ENCODE data around the gene STOML1.
A peak's percentile ranks its signal among the peaks of the same experiment; 100 is the strongest.
"Not testable (repeated sequence)": the region's sequence is repeated elsewhere in the genome, so short reads cannot be mapped to it uniquely, and the experiment has no call there.

Gene STOML1

DNA sequence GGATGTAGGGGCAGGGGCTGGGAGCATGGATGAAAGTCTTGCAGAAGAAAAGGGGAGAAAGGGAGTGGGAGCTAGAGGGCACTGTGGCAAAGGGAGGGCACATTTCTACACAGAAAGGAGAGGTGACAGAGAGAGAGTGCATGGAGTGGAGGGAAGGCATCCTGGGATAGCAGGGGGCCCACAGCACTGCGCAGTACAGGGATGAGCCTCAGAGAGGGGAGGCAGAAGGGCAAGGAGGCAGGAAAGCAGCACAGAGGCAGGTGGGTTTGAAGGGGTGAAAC lies 5.4 kb downstream of the STOML1 start:
- no peak for DNase-seq

DNA sequence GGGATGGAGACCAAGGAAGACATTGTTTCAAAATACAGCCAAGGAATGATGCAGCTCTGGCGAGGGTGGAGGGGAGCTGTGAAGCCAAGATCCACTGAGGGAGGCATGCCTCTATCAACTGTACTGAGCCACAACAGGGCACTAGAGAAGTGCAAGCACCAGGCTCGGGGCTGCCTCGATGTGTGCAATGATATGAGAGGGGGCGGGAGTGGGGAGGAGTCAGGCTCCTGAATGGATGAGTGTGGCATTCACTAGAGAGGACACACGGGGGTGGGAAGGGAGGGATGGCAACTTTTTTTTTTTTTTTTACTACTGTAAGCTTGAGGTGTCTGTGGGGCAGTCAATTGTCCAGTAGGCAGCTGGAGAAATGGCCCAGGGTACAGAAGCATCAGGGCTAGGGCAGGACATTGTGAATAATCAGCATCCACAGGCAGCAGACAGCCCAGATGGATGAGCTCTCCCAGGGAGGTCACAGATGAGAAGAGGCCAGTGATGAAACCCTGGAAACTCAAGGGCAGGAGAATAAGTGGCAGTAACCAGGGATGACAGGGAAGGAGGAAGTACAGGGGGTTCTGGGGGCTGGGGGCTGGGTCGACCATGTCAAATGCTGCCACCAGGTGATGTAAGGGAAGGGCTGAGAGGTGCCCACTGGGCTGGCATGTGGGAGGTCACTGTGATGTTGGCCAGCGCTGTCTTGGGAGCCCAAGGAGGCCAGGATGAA lies 5.9 kb downstream of the STOML1 start:
- DNase-seq, result no peak

DNA sequence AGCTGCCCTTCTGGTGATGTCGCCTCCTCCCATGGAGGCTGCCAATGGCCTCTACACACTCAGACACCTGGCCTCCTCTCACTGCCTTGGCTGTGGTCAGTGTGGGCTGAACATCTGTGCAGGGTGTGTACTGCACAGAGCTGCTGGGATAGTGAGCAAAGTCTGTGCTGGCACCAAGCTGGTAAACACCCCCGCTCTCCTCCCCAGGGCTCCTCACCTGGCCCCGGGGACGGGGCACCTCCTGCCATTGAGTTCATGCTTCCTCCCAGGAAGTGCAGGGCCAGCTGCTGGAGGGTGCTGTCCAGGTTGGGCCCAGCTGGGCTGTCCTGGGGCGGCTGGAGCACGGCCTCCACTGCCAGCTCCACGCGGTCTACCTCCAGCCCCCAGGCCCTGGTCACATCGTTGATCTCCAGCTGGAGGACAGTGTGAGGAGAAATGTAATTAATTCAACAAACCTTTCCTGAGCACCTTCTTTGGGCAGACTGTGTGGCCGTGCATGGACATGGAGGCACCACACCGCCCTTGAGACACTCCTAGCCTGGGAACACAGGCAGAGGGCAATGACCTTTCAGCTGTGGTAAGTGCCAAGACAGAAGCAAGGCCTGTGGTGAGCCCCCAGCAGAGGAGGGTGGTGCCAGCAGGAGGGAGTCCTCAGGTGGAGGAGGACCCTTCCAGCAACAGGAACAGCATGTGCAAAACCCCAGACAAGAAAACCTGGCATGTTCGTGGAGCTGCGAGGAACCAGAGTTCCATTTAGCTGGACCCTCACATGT lies 6.8 kb downstream of the STOML1 start:
- no peak for DNase-seq

GRCh38 chr15:73984208-73984979 lies 7.7 kb downstream of the STOML1 start:
- DNase-seq, result no peak

GRCh38 chr15:73983773-73984172 lies 8.3 kb downstream of the STOML1 start:
- no peak for DNase-seq

DNA sequence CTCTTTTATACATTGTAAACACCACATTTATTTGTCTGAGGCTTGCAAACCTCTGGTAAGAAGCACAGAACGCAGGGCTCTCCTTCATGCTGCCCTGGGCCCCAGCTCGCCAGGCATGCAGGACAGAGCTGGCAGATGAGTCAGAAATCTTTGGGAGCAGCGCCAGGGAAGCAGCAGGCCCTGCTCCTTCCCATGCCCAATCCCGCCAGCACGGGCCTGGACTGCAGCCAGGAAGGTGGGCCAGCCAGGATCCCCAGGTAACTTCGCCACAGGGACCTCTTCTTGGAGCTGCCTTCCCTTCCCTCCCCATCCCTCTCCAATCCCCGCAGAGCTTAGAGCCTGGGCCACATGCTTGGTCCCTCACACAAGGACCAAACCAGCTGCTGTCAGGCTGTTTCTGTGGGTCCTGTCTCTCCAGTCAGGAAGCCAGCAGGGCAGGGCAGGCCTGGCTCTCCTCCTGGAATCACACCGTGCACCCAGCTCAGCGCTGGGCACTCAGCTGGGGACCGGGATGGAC lies 8.8 kb downstream of the STOML1 start:
- no peak for DNase-seq

DNA sequence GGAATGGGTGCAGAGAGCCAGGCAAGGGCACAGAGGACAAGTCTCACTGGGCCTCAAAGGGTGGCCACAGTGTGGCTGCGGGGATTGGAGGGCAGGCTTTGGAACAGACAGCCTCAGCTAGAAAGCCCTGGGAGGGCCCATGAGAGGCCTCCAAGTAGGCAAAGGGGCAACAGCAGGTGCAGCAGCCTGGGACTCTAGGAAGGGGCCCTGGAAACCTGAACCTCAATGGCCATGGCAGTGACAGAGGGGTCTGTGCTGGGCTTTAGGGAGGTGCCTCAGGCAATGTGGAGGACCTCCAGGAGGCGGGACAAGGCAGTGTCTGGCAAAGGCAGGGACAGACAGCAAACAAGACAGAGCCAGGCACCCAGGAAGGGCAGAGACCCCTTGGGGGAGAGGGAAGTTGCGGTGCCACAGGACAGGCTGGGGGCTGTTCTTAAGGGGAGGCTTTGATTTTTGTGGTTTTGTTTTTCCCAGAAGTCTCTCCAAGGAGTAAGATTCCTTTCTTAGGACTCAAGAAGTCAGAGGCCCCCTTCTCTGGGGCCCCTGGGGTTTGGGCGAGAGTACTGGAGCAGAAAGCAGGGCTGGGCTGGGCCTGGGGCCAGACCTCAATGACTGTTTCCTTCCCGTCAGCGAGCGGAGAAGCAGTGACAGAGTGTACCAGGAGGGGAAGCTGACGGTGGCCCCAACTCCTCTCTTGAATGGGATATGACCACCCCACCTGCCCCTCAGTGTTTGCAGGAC lies 9.7 kb downstream of the STOML1 start:
- no peak for DNase-seq

DNA sequence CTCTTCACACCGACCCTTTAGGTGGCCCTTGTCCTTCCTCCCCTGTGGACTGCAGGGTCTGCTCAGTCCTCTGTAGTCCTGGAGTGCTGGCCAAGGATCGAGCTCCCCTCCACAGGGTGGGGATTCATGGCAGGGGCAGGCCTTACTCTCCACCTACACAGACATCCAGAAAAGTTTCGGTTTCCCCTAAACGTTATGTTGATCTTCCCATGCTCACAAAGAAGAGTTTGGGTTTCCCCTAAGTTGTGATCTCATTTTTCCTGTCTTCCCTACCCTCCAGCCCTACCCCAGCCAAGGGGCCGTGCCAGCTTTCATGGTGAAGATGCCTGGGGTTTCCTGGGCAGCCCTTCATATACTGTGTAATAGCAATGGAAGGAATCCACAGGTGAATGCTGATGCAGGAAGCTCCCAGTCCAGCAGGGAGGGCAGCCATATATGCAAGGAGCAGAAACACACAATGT lies 10.3 kb downstream of the STOML1 start:
- no peak for DNase-seq

DNA sequence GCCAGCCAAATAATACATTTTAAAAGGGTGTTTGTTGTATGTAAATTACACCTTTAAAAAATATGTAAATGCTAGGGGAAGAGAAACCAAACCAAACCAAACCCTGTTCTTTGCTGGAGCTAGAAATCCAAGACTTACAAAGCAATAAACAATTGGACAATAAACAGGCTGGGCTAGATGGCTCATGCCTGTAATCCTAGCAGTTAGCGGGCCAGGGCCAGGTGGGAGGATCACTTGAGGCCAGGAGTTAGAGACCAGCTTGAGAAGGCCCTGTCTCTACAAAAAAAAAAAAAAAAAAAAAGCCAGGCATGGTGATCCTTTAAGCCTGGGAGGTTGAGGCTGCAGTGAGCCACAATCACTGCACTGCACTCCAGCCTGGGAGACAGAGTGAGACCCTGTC lies 12.5 kb downstream of the STOML1 start:
- DNase-seq, result no peak

- DNase-seq, result no peak
These were observed 13.2 kb downstream of the STOML1 start for GRCh38 chr15:73978896-73979295.

DNA sequence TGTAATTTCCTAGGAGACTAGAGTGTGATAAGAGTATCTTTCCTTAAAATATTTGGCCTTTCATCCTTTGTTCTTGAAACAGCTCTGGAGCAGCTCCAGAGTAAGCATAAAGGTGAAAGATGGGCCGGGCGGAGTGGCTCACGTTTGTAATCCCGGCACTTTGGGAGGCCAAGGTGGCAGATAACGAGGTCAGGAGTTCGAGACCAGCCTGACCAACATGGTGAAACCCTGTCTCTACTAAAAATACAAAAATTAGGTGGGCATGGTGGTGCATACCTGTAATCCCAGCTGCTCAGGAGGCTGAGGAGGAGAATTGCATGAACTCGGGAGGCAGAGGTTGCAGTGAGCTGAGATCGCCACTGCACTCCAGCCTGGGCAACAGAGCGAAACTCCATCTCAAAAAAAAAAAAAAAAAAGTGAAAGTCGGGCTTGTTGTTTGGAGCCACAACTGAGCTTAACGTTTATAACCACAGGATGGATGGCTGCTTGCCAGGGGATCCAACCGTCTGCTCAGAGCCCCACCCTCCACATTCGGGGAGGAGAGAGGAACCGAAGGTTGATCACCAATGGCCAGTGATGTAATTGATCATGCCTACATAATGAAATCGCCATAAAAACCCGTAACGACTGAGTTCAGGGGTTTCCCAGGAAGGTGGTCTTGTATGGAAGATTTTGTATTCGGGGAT lies 16.5 kb downstream of the STOML1 start:
- DNase-seq, result not testable (repeated sequence)

GRCh38 chr15:73973683-73974200 lies 18.4 kb downstream of the STOML1 start:
- not testable (repeated sequence) for DNase-seq

GRCh38 chr15:73972984-73973682 lies 19.0 kb downstream of the STOML1 start:
- peak; percentile 73 for DNase-seq

GRCh38 chr15:73969151-73969759 lies 22.8 kb downstream of the STOML1 start:
- no peak for DNase-seq

DNA sequence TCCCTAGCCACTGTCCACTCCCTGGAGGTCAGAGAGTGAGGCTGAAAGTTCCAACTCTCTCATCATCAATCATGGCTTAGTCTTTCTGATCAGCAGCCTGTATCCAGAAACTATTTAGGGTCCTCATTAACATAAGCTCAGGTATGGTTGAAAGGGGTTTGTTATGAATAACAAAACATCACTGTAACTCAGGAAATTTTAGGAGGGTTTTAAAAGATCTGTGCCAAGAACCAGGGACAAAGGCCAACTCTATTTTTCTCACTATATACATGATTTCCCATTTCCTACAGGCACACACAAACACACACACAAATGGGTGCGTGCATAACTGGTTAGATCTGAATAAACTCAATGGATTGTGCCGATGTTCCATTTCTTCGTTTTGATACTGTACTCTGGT lies 23.6 kb downstream of the STOML1 start:
- no peak for DNase-seq

GRCh38 chr15:73965758-73966113 lies 26.4 kb downstream of the STOML1 start:
- DNase-seq, result no peak

GRCh38 chr15:73965094-73965757 lies 26.9 kb downstream of the STOML1 start:
- DNase-seq, result peak; percentile 33

GRCh38 chr15:73964736-73965093 lies 27.4 kb downstream of the STOML1 start:
- DNase-seq, result peak; percentile 86

DNA sequence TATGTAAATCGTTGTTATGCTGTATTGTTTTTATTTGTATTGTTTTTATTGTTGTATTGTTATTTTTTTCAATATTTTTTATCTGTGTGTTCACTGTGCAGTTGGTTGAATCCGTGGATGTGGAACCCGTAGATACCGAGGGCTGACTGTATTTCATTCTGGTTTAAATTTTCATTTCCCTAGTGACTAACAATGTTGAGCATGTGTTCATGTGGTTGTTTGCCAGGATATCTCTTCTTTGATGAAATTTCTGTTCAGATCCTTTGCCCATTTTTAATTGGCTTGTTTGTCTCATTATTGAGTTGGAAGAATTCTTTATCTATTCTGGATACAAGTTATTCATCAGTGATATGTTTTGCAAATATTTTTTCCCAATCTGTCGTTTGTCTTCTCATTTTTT lies 29.7 kb downstream of the STOML1 start:
- no peak for DNase-seq

DNA sequence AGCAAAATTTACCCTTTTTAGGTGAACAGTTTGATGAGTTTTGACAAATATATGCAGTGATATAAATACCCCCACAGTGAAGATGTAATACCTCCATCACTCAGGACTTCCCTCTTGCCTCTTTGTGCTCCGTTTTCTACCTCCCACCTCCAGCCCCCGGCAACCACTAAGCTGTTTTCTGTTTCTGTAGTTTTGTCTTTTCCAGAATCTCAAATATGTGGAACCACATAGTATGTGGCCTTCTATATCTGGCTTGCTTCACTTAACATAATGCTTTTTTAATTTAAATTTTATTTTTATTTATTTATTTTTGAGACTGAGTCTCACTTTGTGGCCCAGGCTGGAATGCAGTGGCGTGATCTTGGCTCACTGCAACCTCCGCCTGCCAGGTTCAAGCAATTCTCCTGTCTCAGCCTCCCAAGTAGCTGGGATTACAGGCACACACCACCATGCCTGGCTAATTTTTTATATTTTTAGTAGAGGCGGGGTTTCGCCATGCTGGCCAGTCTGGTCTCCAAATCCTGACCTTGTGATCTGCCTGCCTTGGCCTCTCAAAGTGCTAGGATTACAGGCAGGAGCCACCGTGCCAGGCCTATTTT lies 31.5 kb downstream of the STOML1 start:
- DNase-seq, result not testable (repeated sequence)

Data from stimulated activated CD4-positive, alpha-beta T cell treated with anti-CD3 and anti-CD28 coated beads, Interleukin-12 subunit alpha, Interleukin-12 subunit beta, amount 100 ng/mL, for 4 hours (primary cell).